ENCODE measurements around the gene EIF2A. TPM values are rescaled to one million over a fixed set of nuclear protein-coding genes. Genes with fewer than 3 reads are reported as not detected.

Gene EIF2A
- total RNA-seq, 1 donor from 2014 or later: 146 TPM

DNA sequence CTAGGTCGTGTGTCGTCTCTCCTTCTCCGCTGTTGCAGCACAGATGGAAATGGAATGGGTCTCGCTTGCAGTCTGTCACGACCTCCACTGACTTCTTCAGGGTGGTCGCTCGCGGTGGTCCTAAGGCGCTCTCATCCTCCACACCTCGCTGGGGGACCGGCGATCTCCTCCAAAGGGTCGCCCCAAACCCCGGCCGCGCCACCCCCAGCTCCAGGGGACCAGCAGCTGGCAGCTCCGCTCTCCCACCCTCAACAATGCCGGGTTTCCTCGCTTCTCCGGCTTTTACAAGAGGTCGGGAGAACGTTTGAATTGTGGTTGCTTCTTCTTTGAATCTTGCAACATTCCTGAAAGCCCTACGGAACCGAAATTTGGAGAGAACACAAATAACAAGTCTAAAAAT lies 26.2 kb upstream of the EIF2A start:
- H3K36me3 ChIP-seq: no peaks in the 10 kb centered on the region
- no peak overlapping the region for H3K4me3 ChIP-seq
- DNase-seq (ENCODE audit: extremely low spot score in 2 of 2): no peak
- no peaks in the 10 kb centered on the region for H3K4me1 ChIP-seq
- no peaks in the 10 kb centered on the region for H3K9me3 ChIP-seq
- intact Hi-C loops (cut with DNase I): no loop called here
- H3K27me3 ChIP-seq: no peaks in the 10 kb centered on the region
- no peak for TF ChIP-seq POLR2A (IDR thresholded peaks at IDR 0.05)
- TF ChIP-seq, protein P1, sequence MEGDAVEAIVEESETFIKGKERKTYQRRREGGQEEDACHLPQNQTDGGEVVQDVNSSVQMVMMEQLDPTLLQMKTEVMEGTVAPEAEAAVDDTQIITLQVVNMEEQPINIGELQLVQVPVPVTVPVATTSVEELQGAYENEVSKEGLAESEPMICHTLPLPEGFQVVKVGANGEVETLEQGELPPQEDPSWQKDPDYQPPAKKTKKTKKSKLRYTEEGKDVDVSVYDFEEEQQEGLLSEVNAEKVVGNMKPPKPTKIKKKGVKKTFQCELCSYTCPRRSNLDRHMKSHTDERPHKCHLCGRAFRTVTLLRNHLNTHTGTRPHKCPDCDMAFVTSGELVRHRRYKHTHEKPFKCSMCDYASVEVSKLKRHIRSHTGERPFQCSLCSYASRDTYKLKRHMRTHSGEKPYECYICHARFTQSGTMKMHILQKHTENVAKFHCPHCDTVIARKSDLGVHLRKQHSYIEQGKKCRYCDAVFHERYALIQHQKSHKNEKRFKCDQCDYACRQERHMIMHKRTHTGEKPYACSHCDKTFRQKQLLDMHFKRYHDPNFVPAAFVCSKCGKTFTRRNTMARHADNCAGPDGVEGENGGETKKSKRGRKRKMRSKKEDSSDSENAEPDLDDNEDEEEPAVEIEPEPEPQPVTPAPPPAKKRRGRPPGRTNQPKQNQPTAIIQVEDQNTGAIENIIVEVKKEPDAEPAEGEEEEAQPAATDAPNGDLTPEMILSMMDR (IDR thresholded peaks at IDR 0.05): no peak
- no peak for TF ChIP-seq POLR2AphosphoS5 (IDR thresholded peaks at IDR 0.05; ENCODE audit: insufficient read depth in 1 of 2, low read depth in 1 of 2)
- H3K27ac ChIP-seq: no peak overlapping the region

DNA sequence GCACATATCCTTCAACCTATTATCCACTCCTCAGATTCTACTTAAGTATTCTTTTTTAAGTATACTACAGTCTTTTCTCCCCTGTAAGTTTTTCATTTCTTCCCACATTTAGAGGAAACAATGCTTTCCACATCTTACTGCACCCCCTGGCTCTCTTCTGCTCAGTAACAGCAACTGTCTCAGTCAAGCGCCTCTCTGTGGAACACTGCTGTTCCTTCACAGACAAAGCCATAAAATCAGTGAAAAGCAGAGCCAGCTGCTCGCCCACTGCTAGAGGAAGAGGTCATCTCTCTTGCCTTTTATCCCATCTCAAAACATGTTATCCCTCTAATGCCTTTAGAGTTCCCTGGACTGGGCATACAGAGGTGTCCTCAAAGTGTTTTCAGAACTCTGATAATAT lies 25.1 kb upstream of the EIF2A start:
- TF ChIP-seq, protein P1 (IDR thresholded peaks at IDR 0.05): no peak
- TF ChIP-seq POLR2A (IDR thresholded peaks at IDR 0.05) (no peak), POLR2AphosphoS5 (IDR thresholded peaks at IDR 0.05; ENCODE audit: insufficient read depth in 1 of 2, low read depth in 1 of 2) (no peak)
- no peak overlapping the region for H3K4me3 ChIP-seq
- intact Hi-C loops (cut with DNase I): no loop called here
- H3K27me3 ChIP-seq: no peaks in the 10 kb centered on the region
- no peaks in the 10 kb centered on the region for H3K36me3 ChIP-seq
- DNase-seq (ENCODE audit: extremely low spot score in 2 of 2): no peak
- H3K4me1 ChIP-seq: no peaks in the 10 kb centered on the region
- no peak overlapping the region for H3K27ac ChIP-seq
- no peaks in the 10 kb centered on the region for H3K9me3 ChIP-seq

DNA sequence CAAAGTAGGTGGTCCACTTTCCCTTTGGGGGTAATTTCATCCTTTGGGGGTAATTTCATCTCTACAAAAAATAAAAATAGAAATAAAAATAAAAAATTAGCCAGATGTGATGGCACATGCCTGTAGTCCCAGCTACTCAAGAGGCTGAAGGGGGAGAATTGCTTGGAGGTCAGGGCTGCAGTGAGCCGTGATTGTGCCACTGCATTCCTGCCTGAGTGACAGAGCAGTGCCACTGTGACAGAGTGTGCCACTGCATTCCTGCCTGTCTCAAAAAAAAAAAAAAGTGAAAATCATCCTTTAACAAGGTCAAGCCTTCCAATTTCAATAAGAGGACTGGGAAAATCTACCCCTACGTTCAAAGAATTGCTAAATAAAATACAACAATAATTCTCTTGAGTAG lies 23.0 kb upstream of the EIF2A start:
- no peaks in the 10 kb centered on the region for H3K9me3 ChIP-seq
- DNase-seq (ENCODE audit: extremely low spot score in 2 of 2): no peak
- intact Hi-C loops (cut with DNase I): no loop called here
- H3K27ac ChIP-seq: no peak overlapping the region
- H3K36me3 ChIP-seq: no peaks in the 10 kb centered on the region
- H3K4me1 ChIP-seq: no peaks in the 10 kb centered on the region
- no peaks in the 10 kb centered on the region for H3K27me3 ChIP-seq
- H3K4me3 ChIP-seq: no peak overlapping the region
- TF ChIP-seq POLR2A (IDR thresholded peaks at IDR 0.05): no peak
- TF ChIP-seq POLR2AphosphoS5 (IDR thresholded peaks at IDR 0.05; ENCODE audit: insufficient read depth in 1 of 2, low read depth in 1 of 2): no peak
- TF ChIP-seq, protein P1 (IDR thresholded peaks at IDR 0.05): no peak

DNA sequence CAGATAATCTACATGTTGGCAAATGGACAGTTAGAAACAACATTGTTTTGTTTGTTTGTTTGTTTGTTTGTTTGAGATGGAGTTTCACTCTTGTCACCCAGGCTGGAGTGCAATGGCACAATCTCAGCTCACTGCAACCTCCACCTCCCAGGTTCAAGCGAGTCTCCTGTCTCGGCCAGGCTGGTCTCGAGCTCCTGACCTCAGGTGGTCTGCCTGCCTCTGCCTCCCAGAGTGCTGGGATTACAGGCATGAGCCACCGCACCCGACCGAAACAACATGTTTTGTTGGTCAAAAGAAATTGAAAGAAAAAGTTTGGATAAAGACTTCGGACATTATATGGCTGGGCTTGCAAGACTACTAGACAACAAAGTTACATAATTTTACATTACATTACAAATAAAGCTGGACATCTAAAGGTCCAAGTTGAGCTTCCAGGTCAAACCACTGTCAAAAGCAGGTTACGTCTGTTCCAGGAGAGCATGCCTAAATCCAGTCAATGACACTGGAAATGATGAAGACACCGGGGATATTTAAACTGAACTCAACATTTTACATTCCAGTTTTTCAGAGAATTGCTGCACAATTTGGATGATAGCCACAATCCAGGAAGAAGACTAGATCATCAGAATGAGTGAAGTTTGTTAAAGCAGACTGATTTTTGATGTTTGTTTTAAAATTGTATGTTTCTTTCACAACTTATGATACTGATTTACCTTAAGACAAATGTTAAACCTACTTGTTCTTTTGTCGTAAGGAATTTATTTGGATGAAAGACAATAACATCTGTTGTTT lies 18.9 kb upstream of the EIF2A start:
- no peak overlapping the region for H3K27ac ChIP-seq
- no peaks in the 10 kb centered on the region for H3K36me3 ChIP-seq
- no peak overlapping the region for H3K4me3 ChIP-seq
- DNase-seq (ENCODE audit: extremely low spot score in 2 of 2): no peak
- H3K4me1 ChIP-seq: no peaks in the 10 kb centered on the region
- intact Hi-C loops (cut with DNase I): no loop called here
- TF ChIP-seq, protein P1 (IDR thresholded peaks at IDR 0.05): no peak
- H3K9me3 ChIP-seq: no peaks in the 10 kb centered on the region
- H3K27me3 ChIP-seq: no peaks in the 10 kb centered on the region

DNA sequence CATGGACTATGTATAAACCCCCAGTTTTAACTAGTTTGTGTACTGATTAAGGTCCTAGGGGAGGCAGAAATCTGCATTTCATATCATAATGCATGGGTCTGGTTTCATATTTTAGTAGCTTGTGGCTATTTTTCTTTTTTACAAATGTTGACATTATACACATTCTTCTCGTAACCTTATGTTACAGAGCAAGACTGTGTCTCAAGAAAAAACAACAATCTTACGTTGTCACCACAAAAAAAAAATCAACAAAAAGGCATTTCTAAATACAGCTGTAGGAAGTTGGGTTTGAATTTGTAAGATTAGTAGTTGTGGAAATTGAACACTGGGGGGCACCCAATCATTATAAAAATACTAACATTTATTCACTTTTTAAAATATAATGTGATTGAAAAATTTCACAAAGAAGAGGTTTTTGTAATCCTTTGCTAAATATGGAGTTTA lies 18.2 kb upstream of the EIF2A start:
- Histone ChIP-seq H3K27me3 (no peaks in the 10 kb centered on the region), H3K4me1 (no peaks in the 10 kb centered on the region), H3K27ac (no peak overlapping the region), H3K36me3 (no peaks in the 10 kb centered on the region), H3K4me3 (no peak overlapping the region), H3K9me3 (no peaks in the 10 kb centered on the region)
- TF ChIP-seq, protein P1 (IDR thresholded peaks at IDR 0.05): peak in 1 of 3 experiments; percentile 17
- TF ChIP-seq POLR2AphosphoS5 (IDR thresholded peaks at IDR 0.05; ENCODE audit: insufficient read depth in 1 of 2, low read depth in 1 of 2): no peak
- intact Hi-C loops (cut with DNase I): no loop called here
- no peak for DNase-seq (ENCODE audit: extremely low spot score in 2 of 2)

Data from vagina (tissue), 2 donors.